GM23338 (cell line): ENCODE data around the gene EIF2A. TPM values are rescaled to one million over a fixed set of nuclear protein-coding genes. Genes with fewer than 3 reads are reported as not detected.

Experiments
- ATAC-seq: fragments of 200-7000 bp; cut with Tn5 transposase; 3 replicates; pipeline ENCODE4 v1.9.1; 2020
- DNase-seq: peaks from one replicate; pipeline ENCODE4 v3.0.0-alpha.2; 2015; ENCODE audit warnings: low spot score
- H2AFZ ChIP-seq: fragments of 200-600 bp; sonication (generic); 2 replicates; pipeline ENCODE4 v1.8.0; 2016; ENCODE audit warnings: antibody characterized with exemption, mild to moderate bottlenecking, moderate library complexity
- H3F3A ChIP-seq: fragments of 200-600 bp; sonication (generic); replicated peaks from 2 replicates; pipeline ENCODE4 v1.8.0; 2017; ENCODE audit warnings: antibody characterized with exemption, mixed run types, low read depth
- H3K27ac ChIP-seq: fragments of 200-600 bp; sonication (generic); 2 replicates; pipeline ENCODE4 v1.6.1; 2016; ENCODE audit warnings: low read depth
- H3K27me3 ChIP-seq: fragments of 200-600 bp; sonication (generic); 2 replicates; pipeline ENCODE4 v1.8.0; 2016; ENCODE audit warnings: mild to moderate bottlenecking, mixed run types, moderate library complexity; ENCODE audit not compliant: insufficient read depth
- H3K36me3 ChIP-seq: fragments of 200-600 bp; sonication (generic); 2 replicates; pipeline ENCODE4 v1.8.0; 2016; ENCODE audit warnings: mild to moderate bottlenecking; ENCODE audit not compliant: insufficient read depth
- H3K4me1 ChIP-seq: fragments of 200-600 bp; sonication (generic); 2 replicates; pipeline ENCODE4 v1.8.0; 2016; ENCODE audit warnings: mild to moderate bottlenecking, moderate library complexity; ENCODE audit not compliant: insufficient read depth
- H3K4me2 ChIP-seq: fragments of 200-600 bp; sonication (generic); 2 replicates; pipeline ENCODE4 v1.7.1; 2017; ENCODE audit warnings: mixed run types
- H3K4me3 ChIP-seq: fragments of 200-600 bp; sonication (generic); 2 replicates; pipeline ENCODE4 v1.6.1; 2016; ENCODE audit warnings: mixed run types
- H3K79me2 ChIP-seq: fragments of 200-600 bp; sonication (generic); replicated peaks from 2 replicates; pipeline ENCODE4 v1.8.0; 2017; ENCODE audit warnings: mild to moderate bottlenecking; ENCODE audit not compliant: insufficient read depth
- H3K9me2 ChIP-seq: fragments of 200-600 bp; sonication (generic); 2 replicates; pipeline ENCODE4 v1.8.0; 2017; ENCODE audit not compliant: insufficient read depth
- H4K20me1 ChIP-seq: fragments of 200-600 bp; sonication (generic); replicated peaks from 2 replicates; pipeline ENCODE4 v1.8.0; 2017; ENCODE audit warnings: mild to moderate bottlenecking; ENCODE audit not compliant: insufficient read depth
- H3K27ac Mint-ChIP-seq: 2 replicates; pipeline ENCODE4 v1.8.0; 2020; ENCODE audit warnings: inconsistent platforms, mild to moderate bottlenecking, moderate library complexity, mixed read lengths
- H3K27me3 Mint-ChIP-seq: 3 replicates; pipeline ENCODE4 v1.8.0; 2022; ENCODE audit warnings: low read depth, mild to moderate bottlenecking, moderate library complexity, mixed read lengths, inconsistent platforms; ENCODE audit not compliant: insufficient read depth, poor library complexity
- H3K36me3 Mint-ChIP-seq: 3 replicates; pipeline ENCODE4 v1.8.0; 2021; ENCODE audit warnings: low read depth, mild to moderate bottlenecking, inconsistent platforms, moderate library complexity, mixed read lengths
- H3K4me1 Mint-ChIP-seq: 3 replicates; pipeline ENCODE4 v1.8.0; 2020; ENCODE audit warnings: mild to moderate bottlenecking, inconsistent platforms, mixed read lengths
- H3K4me3 Mint-ChIP-seq: 3 replicates; pipeline ENCODE4 v1.8.0; 2021; ENCODE audit warnings: moderate library complexity, mild to moderate bottlenecking, inconsistent platforms, mixed read lengths
- H3K9me3 Mint-ChIP-seq: 3 replicates; pipeline ENCODE4 v1.8.0; 2020; ENCODE audit warnings: moderate library complexity, mild to moderate bottlenecking, inconsistent platforms, mixed read lengths
- CREB1 ChIP-seq: fragments of 250-450 bp; sonication (Bioruptor Pico); IDR thresholded peaks from 2 replicates; pipeline ENCODE4 v1.5.0; 2020; ENCODE audit warnings: low read depth, mild to moderate bottlenecking, moderate library complexity
- CTCF ChIP-seq, 2 experiments: fragments of 200-600 bp in 1 of 2; sonication (generic) in 1 of 2; conservative IDR thresholded peaks; 2 replicates each; pipeline versions ENCODE4 v1.5.1 to v1.6.1; 2016 to 2017; ENCODE audit warnings: antibody characterized with exemption in 2 of 2, low read depth in 2 of 2, mild to moderate bottlenecking in 2 of 2, moderate library complexity in 1 of 2
- ETS1 ChIP-seq: IDR thresholded peaks from 2 replicates; pipeline ENCODE4 v1.6.1; 2016; ENCODE audit warnings: antibody characterized with exemption
- NANOG ChIP-seq: IDR thresholded peaks from 2 replicates; pipeline ENCODE4 v1.6.1; 2016; ENCODE audit warnings: antibody characterized with exemption, borderline replicate concordance
- STAT1 ChIP-seq: IDR thresholded peaks from one replicate; pipeline ENCODE4 v1.6.1; 2016; ENCODE audit warnings: antibody characterized with exemption; ENCODE audit not compliant: unreplicated experiment
- ZNF114 ChIP-seq: fragments of 250-450 bp; sonication (Bioruptor Pico); IDR thresholded peaks from 2 replicates; pipeline ENCODE4 v1.5.0; 2020; ENCODE audit warnings: mild to moderate bottlenecking, moderate library complexity
- polyA plus RNA-seq: library from polyadenylated mRNA; unstranded; fragments of >200 nt; fragmentation: Nextera tagmentation; extraction: Ambion mirVana; gene quantifications from 2 replicates; pipeline ENCODE4 v1.2.1, GENCODE V29; 2016
- total RNA-seq: library from RNA; depleted of rRNA; stranded (reverse); fragments of >200 nt; shearing (Covaris generic); gene quantifications from 2 replicates; pipeline ENCODE4 v1.2.3, GENCODE V29; 2014
- TF ChIP-seq, protein P1 (sequence below): fragments of 250-450 bp; sonication (Bioruptor Pico); IDR thresholded peaks from 2 replicates; pipeline ENCODE4 v1.5.0; 2020; ENCODE audit warnings: mild to moderate bottlenecking, moderate library complexity

Gene EIF2A
- total and polyA plus RNA-seq, 2 experiments from 2014 or later = 95.2 to 153 TPM

- TF ChIP-seq, protein P1, sequence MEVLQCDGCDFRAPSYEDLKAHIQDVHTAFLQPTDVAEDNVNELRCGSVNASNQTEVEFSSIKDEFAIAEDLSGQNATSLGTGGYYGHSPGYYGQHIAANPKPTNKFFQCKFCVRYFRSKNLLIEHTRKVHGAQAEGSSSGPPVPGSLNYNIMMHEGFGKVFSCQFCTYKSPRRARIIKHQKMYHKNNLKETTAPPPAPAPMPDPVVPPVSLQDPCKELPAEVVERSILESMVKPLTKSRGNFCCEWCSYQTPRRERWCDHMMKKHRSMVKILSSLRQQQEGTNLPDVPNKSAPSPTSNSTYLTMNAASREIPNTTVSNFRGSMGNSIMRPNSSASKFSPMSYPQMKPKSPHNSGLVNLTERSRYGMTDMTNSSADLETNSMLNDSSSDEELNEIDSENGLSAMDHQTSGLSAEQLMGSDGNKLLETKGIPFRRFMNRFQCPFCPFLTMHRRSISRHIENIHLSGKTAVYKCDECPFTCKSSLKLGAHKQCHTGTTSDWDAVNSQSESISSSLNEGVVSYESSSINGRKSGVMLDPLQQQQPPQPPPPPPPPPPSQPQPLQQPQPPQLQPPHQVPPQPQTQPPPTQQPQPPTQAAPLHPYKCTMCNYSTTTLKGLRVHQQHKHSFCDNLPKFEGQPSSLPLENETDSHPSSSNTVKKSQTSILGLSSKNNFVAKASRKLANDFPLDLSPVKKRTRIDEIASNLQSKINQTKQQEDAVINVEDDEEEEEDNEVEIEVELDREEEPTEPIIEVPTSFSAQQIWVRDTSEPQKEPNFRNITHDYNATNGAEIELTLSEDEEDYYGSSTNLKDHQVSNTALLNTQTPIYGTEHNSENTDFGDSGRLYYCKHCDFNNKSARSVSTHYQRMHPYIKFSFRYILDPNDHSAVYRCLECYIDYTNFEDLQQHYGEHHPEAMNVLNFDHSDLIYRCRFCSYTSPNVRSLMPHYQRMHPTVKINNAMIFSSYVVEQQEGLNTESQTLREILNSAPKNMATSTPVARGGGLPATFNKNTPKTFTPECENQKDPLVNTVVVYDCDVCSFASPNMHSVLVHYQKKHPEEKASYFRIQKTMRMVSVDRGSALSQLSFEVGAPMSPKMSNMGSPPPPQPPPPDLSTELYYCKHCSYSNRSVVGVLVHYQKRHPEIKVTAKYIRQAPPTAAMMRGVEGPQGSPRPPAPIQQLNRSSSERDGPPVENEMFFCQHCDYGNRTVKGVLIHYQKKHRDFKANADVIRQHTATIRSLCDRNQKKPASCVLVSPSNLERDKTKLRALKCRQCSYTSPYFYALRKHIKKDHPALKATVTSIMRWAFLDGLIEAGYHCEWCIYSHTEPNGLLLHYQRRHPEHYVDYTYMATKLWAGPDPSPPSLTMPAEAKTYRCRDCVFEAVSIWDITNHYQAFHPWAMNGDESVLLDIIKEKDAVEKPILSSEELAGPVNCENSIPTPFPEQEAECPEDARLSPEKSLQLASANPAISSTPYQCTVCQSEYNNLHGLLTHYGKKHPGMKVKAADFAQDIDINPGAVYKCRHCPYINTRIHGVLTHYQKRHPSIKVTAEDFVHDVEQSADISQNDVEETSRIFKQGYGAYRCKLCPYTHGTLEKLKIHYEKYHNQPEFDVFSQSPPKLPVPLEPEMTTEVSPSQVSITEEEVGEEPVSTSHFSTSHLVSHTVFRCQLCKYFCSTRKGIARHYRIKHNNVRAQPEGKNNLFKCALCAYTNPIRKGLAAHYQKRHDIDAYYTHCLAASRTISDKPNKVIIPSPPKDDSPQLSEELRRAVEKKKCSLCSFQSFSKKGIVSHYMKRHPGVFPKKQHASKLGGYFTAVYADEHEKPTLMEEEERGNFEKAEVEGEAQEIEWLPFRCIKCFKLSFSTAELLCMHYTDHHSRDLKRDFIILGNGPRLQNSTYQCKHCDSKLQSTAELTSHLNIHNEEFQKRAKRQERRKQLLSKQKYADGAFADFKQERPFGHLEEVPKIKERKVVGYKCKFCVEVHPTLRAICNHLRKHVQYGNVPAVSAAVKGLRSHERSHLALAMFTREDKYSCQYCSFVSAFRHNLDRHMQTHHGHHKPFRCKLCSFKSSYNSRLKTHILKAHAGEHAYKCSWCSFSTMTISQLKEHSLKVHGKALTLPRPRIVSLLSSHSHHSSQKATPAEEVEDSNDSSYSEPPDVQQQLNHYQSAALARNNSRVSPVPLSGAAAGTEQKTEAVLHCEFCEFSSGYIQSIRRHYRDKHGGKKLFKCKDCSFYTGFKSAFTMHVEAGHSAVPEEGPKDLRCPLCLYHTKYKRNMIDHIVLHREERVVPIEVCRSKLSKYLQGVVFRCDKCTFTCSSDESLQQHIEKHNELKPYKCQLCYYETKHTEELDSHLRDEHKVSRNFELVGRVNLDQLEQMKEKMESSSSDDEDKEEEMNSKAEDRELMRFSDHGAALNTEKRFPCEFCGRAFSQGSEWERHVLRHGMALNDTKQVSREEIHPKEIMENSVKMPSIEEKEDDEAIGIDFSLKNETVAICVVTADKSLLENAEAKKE (CRISPR knock-in tag) = no peak
Observed at GRCh38 chr3:150509780-150510179, 36.8 kb upstream of the EIF2A start (continued).

DNA sequence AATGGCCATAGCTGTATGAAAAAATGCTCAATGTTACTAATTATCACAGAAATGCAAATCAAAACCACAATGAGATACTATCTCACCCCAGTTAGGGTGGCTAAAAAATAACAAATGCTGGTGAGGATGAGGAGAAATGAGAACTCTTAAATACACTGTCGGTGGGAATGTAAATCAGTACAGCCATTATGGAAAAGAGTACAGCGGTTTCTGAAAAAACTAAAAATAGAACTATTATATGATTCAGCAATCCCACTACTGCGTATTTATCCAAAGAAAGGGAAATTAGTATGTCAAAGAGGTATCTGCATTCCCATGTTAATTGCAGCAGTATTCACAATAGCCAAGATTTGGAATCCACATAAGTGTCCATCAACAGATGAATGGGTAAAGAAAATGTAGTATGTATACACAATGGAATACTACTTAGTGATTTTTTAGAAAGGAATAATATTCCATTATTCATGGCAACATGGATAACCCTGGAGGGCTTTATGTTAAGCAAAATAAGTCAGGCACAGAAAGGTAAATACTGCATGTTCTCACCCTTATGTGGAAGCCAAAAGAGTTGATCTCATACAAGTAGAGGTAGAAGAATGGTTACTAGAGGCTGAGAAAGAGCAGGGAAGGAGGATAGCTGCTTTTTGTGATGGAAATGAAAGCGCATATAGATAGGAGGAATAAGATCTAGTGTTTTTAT, 35.3 kb upstream of the EIF2A start:
- ATAC-seq (peak; percentile 42), DNase-seq (no peak)
- no peak overlapping the region for H3K27ac ChIP-seq
- no peaks in the 10 kb centered on the region for H4K20me1 ChIP-seq
- no peak overlapping the region for H2AFZ ChIP-seq
- Mint-ChIP-seq H3K9me3 (peaks cover 7% of the 10 kb centered on the region; the same call in 2 of the 3 replicates), H3K4me1 (peaks cover 24% of the 10 kb centered on the region), H3K27me3 (peaks cover 4% of the 10 kb centered on the region), H3K4me3 (no peak overlapping the region), H3K27ac (no peak overlapping the region; the same call in 1 of the 2 replicates), H3K36me3 (peaks cover 3% of the 10 kb centered on the region; the same call in 1 of the 3 replicates)
- peak overlapping the region; percentile 25 for H3K4me2 ChIP-seq
- no peak for TF ChIP-seq ZNF114 (CRISPR knock-in tag)
- TF ChIP-seq NANOG = peak; percentile 31; the same call in 1 of the 2 replicates
- H3K9me2 ChIP-seq = no peaks in the 10 kb centered on the region
- peaks cover 25% of the 10 kb centered on the region for H3K4me1 ChIP-seq
- H3K27me3 ChIP-seq = no peaks in the 10 kb centered on the region
- no peaks in the 10 kb centered on the region for H3K36me3 ChIP-seq
- H3K4me3 ChIP-seq = no peak overlapping the region
- H3F3A ChIP-seq = no peaks in the 10 kb centered on the region
- H3K79me2 ChIP-seq = no peaks in the 10 kb centered on the region

GRCh38 chr3:150515210-150515609, 31.4 kb upstream of the EIF2A start:
- Mint-ChIP-seq H3K27ac (no peak overlapping the region), H3K4me3 (no peak overlapping the region), H3K9me3 (peaks cover 26% of the 10 kb centered on the region), H3K4me1 (peaks cover 24% of the 10 kb centered on the region), H3K27me3 (peaks cover 2% of the 10 kb centered on the region), H3K36me3 (peaks cover 21% of the 10 kb centered on the region; the same call in 2 of the 3 replicates)
- H4K20me1 ChIP-seq = no peaks in the 10 kb centered on the region
- H3K4me2 ChIP-seq = no peak overlapping the region
- no peak overlapping the region for H3K4me3 ChIP-seq
- H3K79me2 ChIP-seq = no peaks in the 10 kb centered on the region
- H2AFZ ChIP-seq = no peak overlapping the region
- H3K36me3 ChIP-seq = no peaks in the 10 kb centered on the region; the same call in 1 of the 2 replicates
- DNase-seq (no peak), ATAC-seq (no peak)
- H3K27me3 ChIP-seq = no peaks in the 10 kb centered on the region
- H3K27ac ChIP-seq = no peak overlapping the region
- H3F3A ChIP-seq = no peaks in the 10 kb centered on the region
- H3K4me1 ChIP-seq = peaks cover 25% of the 10 kb centered on the region
- no peaks in the 10 kb centered on the region for H3K9me2 ChIP-seq
- TF ChIP-seq STAT1 (no peak), ETS1 (no peak), NANOG (no peak), CTCF (conservative IDR thresholded peaks at IDR 0.05; ENCODE audit: low read depth in 2 of 2) (no peak), CREB1 (CRISPR knock-in tag) (no peak)
